Osteoblast (primary cell): ENCODE data around the gene IL1RAPL1. TPM values are rescaled to one million over a fixed set of nuclear protein-coding genes. Genes with fewer than 3 reads are reported as not detected.

Experiments used
- DNase-seq: peaks from one replicate; pipeline ENCODE4 v3.0.0; 2011; ENCODE audit warnings: low spot score, mixed read lengths; ENCODE audit not compliant: insufficient read length; ENCODE audit errors: missing footprints
- H2AFZ ChIP-seq: 2 replicates; pipeline ENCODE4 v1.6.0; 2011; ENCODE audit warnings: mild to moderate bottlenecking, low read length
- H3K27ac ChIP-seq: 2 replicates; pipeline ENCODE4 v1.5.1; 2011; ENCODE audit warnings: mild to moderate bottlenecking, low read depth, low read length, moderate library complexity
- H3K27me3 ChIP-seq: 2 replicates; pipeline ENCODE4 v1.6.0; 2012; ENCODE audit warnings: mild to moderate bottlenecking, control low read depth, inconsistent platforms, low read length, moderate library complexity; ENCODE audit not compliant: insufficient read depth
- H3K36me3 ChIP-seq: 2 replicates; pipeline ENCODE4 v1.5.1; 2011; ENCODE audit warnings: mild to moderate bottlenecking, low read length, control low read depth, moderate library complexity; ENCODE audit not compliant: insufficient read depth
- H3K4me1 ChIP-seq: 2 replicates; pipeline ENCODE4 v1.5.1; 2011; ENCODE audit warnings: mild to moderate bottlenecking, low read length, control low read depth, moderate library complexity; ENCODE audit not compliant: insufficient read depth
- H3K4me2 ChIP-seq: 2 replicates; pipeline ENCODE4 v1.6.0; 2011; ENCODE audit warnings: mild to moderate bottlenecking, low read length; ENCODE audit not compliant: insufficient read depth
- H3K4me3 ChIP-seq: fragments of 200-600 bp; sonication (generic); 3 replicates; pipeline ENCODE4 v1.5.1; 2012; ENCODE audit warnings: mild to moderate bottlenecking, low read length, inconsistent platforms; ENCODE audit not compliant: insufficient read depth
- H3K79me2 ChIP-seq: 2 replicates; pipeline ENCODE4 v1.6.0; 2012; ENCODE audit warnings: mild to moderate bottlenecking, low read length, control low read depth, inconsistent platforms; ENCODE audit not compliant: insufficient read depth
- H3K9me3 ChIP-seq: 2 replicates; pipeline ENCODE4 v1.5.1; 2011; ENCODE audit warnings: low read depth, low read length, control low read depth
- H4K20me1 ChIP-seq: 2 replicates; pipeline ENCODE4 v1.6.0; 2012; ENCODE audit warnings: mild to moderate bottlenecking, low read length, control low read depth; ENCODE audit not compliant: insufficient read depth
- total RNA-seq: library from RNA; depleted of rRNA; stranded (reverse); fragments of >200 nt; gene quantifications from 2 replicates; pipeline ENCODE4 v1.2.3, GENCODE V29; 2012
- TF ChIP-seq, protein P1 (sequence below): IDR thresholded peaks from 2 replicates; pipeline ENCODE4 v1.5.1; 2011; ENCODE audit warnings: mild to moderate bottlenecking, low read depth, low read length, moderate library complexity; ENCODE audit errors: extremely low read depth

Gene IL1RAPL1
- total RNA-seq, 1 donor = under 0.01 TPM

GRCh38 chrX:29858714-29859113 is 1271.5 kb downstream of the IL1RAPL1 start:
- Histone ChIP-seq H3K4me1 (no peaks in the 10 kb centered on the region), H3K27me3 (no peaks in the 10 kb centered on the region), H3K9me3 (no peaks in the 10 kb centered on the region), H4K20me1 (no peaks in the 10 kb centered on the region), H3K79me2 (no peaks in the 10 kb centered on the region), H2AFZ (no peak overlapping the region), H3K4me3 (no peak overlapping the region), H3K36me3 (no peaks in the 10 kb centered on the region), H3K27ac (no peak overlapping the region), H3K4me2 (no peak overlapping the region)
- TF ChIP-seq, protein P1, sequence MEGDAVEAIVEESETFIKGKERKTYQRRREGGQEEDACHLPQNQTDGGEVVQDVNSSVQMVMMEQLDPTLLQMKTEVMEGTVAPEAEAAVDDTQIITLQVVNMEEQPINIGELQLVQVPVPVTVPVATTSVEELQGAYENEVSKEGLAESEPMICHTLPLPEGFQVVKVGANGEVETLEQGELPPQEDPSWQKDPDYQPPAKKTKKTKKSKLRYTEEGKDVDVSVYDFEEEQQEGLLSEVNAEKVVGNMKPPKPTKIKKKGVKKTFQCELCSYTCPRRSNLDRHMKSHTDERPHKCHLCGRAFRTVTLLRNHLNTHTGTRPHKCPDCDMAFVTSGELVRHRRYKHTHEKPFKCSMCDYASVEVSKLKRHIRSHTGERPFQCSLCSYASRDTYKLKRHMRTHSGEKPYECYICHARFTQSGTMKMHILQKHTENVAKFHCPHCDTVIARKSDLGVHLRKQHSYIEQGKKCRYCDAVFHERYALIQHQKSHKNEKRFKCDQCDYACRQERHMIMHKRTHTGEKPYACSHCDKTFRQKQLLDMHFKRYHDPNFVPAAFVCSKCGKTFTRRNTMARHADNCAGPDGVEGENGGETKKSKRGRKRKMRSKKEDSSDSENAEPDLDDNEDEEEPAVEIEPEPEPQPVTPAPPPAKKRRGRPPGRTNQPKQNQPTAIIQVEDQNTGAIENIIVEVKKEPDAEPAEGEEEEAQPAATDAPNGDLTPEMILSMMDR = no peak
- no peak for DNase-seq

- H3K4me3 ChIP-seq = no peak overlapping the region
- no peak overlapping the region for H2AFZ ChIP-seq
- H3K27ac ChIP-seq = no peak overlapping the region
- H4K20me1 ChIP-seq = no peaks in the 10 kb centered on the region
- H3K79me2 ChIP-seq = no peaks in the 10 kb centered on the region
- TF ChIP-seq, protein P1 = no peak
- H3K9me3 ChIP-seq = no peaks in the 10 kb centered on the region
- no peak overlapping the region for H3K4me2 ChIP-seq
- H3K4me1 ChIP-seq = no peaks in the 10 kb centered on the region
- no peaks in the 10 kb centered on the region for H3K36me3 ChIP-seq
- H3K27me3 ChIP-seq = no peaks in the 10 kb centered on the region
- DNase-seq = no peak
Observed at GRCh38 chrX:29862126-29862677, 1275.0 kb downstream of the IL1RAPL1 start.

GRCh38 chrX:29867971-29868370 is 1280.7 kb downstream of the IL1RAPL1 start:
- H2AFZ ChIP-seq = no peak overlapping the region
- TF ChIP-seq, protein P1 = no peak

GRCh38 chrX:29869837-29870236 is 1282.6 kb downstream of the IL1RAPL1 start:
- H3K36me3 ChIP-seq = no peaks in the 10 kb centered on the region
- no peak overlapping the region for H2AFZ ChIP-seq
- no peak for DNase-seq
- H3K4me2 ChIP-seq = no peak overlapping the region
- H3K4me3 ChIP-seq = no peak overlapping the region
- H3K9me3 ChIP-seq = no peaks in the 10 kb centered on the region
- H3K27ac ChIP-seq = no peak overlapping the region
- TF ChIP-seq, protein P1 = no peak
- no peaks in the 10 kb centered on the region for H3K4me1 ChIP-seq
- no peaks in the 10 kb centered on the region for H3K79me2 ChIP-seq
- H3K27me3 ChIP-seq = no peaks in the 10 kb centered on the region
- no peaks in the 10 kb centered on the region for H4K20me1 ChIP-seq

More at GRCh38 chrX:29867971-29868370, 1280.7 kb downstream of the IL1RAPL1 start:
- Histone ChIP-seq H4K20me1 (no peaks in the 10 kb centered on the region), H3K4me1 (no peaks in the 10 kb centered on the region), H3K4me2 (no peak overlapping the region), H3K79me2 (no peaks in the 10 kb centered on the region), H3K36me3 (no peaks in the 10 kb centered on the region), H3K9me3 (no peaks in the 10 kb centered on the region), H3K4me3 (no peak overlapping the region), H3K27ac (no peak overlapping the region), H3K27me3 (no peaks in the 10 kb centered on the region)
- DNase-seq = peak; percentile 34
